ENCODE data around the gene LYPD5. TPM values are rescaled to one million over a fixed set of nuclear protein-coding genes. Genes with fewer than 3 reads are reported as not detected.
A peak's percentile ranks its signal among the peaks of the same experiment; 100 is the strongest.

The LYPD5 gene
- total and polyA plus RNA-seq, 2 of the 13 experiments (the other 11 are each of a cell fraction or from before 2014, with no cell fraction given) = not detected

DNA sequence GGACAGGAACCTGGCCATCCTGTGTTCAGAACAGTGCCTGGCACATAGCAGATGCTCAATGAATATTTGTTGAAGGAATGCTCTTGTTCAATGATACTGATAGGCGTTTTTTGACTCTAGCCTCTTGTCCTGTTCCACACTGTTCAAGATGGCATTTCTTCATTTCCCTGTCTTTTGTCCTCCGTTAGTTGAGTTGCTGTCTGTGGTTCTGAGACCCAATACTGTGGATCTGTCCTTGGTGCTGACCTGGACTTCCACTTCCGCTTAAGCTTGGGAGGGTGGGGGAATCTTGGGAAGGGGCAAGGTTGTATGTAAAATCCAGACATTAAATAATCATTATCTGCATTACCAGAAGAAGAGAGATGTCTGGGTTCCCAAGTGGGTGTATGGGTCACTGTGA is 13.2 kb downstream of the LYPD5 start (continued):
- TF ChIP-seq ZNF207 (IDR thresholded peaks at IDR 0.05; ENCODE audit: borderline replicate concordance) (no peak), DMAP1 (CRISPR knock-in tag; IDR thresholded peaks at IDR 0.05) (peak; percentile 37; the same call in 1 of the 2 replicates)

DNA sequence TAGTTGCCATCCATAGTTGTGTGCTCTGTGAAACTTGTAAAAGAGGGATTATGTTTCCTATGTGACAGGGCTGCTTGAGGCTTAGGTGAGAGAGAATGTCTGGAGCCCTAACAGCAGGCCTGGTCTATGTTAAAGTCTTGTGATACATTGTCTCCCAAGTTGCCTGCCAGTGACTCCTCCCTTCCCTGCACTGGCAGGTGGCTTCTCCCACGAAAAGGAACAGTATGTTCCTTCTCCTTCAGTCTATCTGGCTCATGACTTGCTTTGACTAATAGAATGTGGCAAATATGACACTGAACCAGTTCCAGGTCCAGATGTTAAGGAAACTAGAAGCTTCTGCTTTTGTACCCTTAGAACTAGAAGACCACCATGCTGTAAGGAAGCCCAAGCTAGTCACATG is 15.6 kb downstream of the LYPD5 start:
- H3K9me3 ChIP-seq (ENCODE audit: low read length) = no peaks in the 10 kb centered on the region
- 0% methylated on average over 1 of the region's 1 CpG for WGBS (ENCODE audit: low lambda C conversion rate)
- in situ Hi-C loops (cut with HindIII; ENCODE audit: extremely low pct_ligation_motif_present, low pct_unique_long_range_greater_than_20kb) = no loop called here
- TF ChIP-seq ZMYM2 (CRISPR knock-in tag; IDR thresholded peaks at IDR 0.05) (no peak), ZMYM3 (CRISPR knock-in tag; IDR thresholded peaks at IDR 0.05) (no peak), ISX (CRISPR knock-in tag; conservative IDR thresholded peaks at IDR 0.05) (no peak), NCOA2 (CRISPR knock-in tag; IDR thresholded peaks at IDR 0.05) (no peak), SAP130 (CRISPR knock-in tag; IDR thresholded peaks at IDR 0.05; ENCODE audit: low read depth) (no peak), FOXP1 (IDR thresholded peaks at IDR 0.05) (no peak), FOXP1 (CRISPR knock-in tag; IDR thresholded peaks at IDR 0.05) (no peak)
- TF ChIP-seq, protein P1, sequence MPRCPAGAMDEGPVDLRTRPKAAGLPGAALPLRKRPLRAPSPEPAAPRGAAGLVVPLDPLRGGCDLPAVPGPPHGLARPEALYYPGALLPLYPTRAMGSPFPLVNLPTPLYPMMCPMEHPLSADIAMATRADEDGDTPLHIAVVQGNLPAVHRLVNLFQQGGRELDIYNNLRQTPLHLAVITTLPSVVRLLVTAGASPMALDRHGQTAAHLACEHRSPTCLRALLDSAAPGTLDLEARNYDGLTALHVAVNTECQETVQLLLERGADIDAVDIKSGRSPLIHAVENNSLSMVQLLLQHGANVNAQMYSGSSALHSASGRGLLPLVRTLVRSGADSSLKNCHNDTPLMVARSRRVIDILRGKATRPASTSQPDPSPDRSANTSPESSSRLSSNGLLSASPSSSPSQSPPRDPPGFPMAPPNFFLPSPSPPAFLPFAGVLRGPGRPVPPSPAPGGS (CRISPR knock-in tag; IDR thresholded peaks at IDR 0.05) = no peak
- TF ChIP-seq, protein P2, sequence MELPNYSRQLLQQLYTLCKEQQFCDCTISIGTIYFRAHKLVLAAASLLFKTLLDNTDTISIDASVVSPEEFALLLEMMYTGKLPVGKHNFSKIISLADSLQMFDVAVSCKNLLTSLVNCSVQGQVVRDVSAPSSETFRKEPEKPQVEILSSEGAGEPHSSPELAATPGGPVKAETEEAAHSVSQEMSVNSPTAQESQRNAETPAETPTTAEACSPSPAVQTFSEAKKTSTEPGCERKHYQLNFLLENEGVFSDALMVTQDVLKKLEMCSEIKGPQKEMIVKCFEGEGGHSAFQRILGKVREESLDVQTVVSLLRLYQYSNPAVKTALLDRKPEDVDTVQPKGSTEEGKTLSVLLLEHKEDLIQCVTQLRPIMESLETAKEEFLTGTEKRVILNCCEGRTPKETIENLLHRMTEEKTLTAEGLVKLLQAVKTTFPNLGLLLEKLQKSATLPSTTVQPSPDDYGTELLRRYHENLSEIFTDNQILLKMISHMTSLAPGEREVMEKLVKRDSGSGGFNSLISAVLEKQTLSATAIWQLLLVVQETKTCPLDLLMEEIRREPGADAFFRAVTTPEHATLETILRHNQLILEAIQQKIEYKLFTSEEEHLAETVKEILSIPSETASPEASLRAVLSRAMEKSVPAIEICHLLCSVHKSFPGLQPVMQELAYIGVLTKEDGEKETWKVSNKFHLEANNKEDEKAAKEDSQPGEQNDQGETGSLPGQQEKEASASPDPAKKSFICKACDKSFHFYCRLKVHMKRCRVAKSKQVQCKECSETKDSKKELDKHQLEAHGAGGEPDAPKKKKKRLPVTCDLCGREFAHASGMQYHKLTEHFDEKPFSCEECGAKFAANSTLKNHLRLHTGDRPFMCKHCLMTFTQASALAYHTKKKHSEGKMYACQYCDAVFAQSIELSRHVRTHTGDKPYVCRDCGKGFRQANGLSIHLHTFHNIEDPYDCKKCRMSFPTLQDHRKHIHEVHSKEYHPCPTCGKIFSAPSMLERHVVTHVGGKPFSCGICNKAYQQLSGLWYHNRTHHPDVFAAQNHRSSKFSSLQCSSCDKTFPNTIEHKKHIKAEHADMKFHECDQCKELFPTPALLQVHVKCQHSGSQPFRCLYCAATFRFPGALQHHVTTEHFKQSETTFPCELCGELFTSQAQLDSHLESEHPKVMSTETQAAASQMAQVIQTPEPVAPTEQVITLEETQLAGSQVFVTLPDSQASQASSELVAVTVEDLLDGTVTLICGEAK (IDR thresholded peaks at IDR 0.05) = no peak
- TF ChIP-seq, protein P2 (CRISPR knock-in tag; IDR thresholded peaks at IDR 0.05) = no peak
- TF ChIP-seq, protein P3, sequence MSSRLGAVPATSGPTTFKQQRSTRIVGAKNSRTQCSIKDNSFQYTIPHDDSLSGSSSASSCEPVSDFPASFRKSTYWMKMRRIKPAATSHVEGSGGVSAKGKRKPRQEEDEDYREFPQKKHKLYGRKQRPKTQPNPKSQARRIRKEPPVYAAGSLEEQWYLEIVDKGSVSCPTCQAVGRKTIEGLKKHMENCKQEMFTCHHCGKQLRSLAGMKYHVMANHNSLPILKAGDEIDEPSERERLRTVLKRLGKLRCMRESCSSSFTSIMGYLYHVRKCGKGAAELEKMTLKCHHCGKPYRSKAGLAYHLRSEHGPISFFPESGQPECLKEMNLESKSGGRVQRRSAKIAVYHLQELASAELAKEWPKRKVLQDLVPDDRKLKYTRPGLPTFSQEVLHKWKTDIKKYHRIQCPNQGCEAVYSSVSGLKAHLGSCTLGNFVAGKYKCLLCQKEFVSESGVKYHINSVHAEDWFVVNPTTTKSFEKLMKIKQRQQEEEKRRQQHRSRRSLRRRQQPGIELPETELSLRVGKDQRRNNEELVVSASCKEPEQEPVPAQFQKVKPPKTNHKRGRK (CRISPR knock-in tag; IDR thresholded peaks at IDR 0.05) = no peak

More for the DNA sequence above, 15.6 kb downstream of the LYPD5 start:
- Histone ChIP-seq H3K79me2 (ENCODE audit: insufficient read depth, low read length) (no peaks in the 10 kb centered on the region), H2AFZ (ENCODE audit: low read length) (no peak overlapping the region), H3K27me3 (ENCODE audit: control insufficient read depth in 1 of 2, insufficient read depth in 2 of 2, low read length in 2 of 2) (no peaks in the 10 kb centered on the region), H3K27ac (ENCODE audit: extremely low read length, insufficient read depth, low read length) (no peak overlapping the region), H3K4me1 (ENCODE audit: insufficient read depth, low read length) (peaks cover 6% of the 10 kb centered on the region), H3K4me2 (ENCODE audit: low read depth, low read length) (no peak overlapping the region), H4K20me1 (ENCODE audit: insufficient read depth, low read length) (no peaks in the 10 kb centered on the region), H3K9ac (ENCODE audit: insufficient read depth, low read depth, low read length) (no peak overlapping the region), H3K4me3 (replicated peaks in 1 of 3; ENCODE audit: insufficient read depth in 1 of 3, low read depth in 2 of 3, low read length in 3 of 3) (no peak overlapping the region), H3K36me3 (replicated peaks in 1 of 2; ENCODE audit: control insufficient read depth in 1 of 2, insufficient read depth in 2 of 2, low read length in 2 of 2) (no peaks in the 10 kb centered on the region)
- intact Hi-C loops (cut with micrococcal nuclease; ENCODE audit: unreplicated experiment) = no loop called here
- no TSS peak for BruUV-seq (replicated peaks)
- ChIA-PET POLR2A (no interaction called here), CTCF (ENCODE audit: low intra/inter-chr PET ratio, low total read pairs) (interaction anchor here (2.5 kb wide), 1 partner anchor 41 kb away, joined by 30 read pairs; no protein-coding TSS in a partner anchor)
- no peak for FAIRE-seq
- no peak for ATAC-seq
- DNase-seq (ENCODE audit: low spot score) = no peak

Measured in HepG2 (cell line).